K562 (cell line): Measurements from ENCODE around the gene HMBS. TPM values are rescaled to one million over a fixed set of nuclear protein-coding genes. Genes with fewer than 3 reads are reported as not detected.
A peak's percentile ranks its signal among the peaks of the same experiment; 100 is the strongest.

Experiments used
- BHLHE40 ChIP-seq: IDR thresholded peaks from 2 replicates; pipeline ENCODE4 v1.6.1; 2011; ENCODE audit warnings: low read length, improper control_type of control experiment
- NR2F6 ChIP-seq: fragments of 450-650 bp; formaldehyde crosslinking; IDR thresholded peaks from 2 replicates; pipeline ENCODE4 v1.4.0; 2020; ENCODE audit warnings: mild to moderate bottlenecking
- polyA plus RNA-seq, 8 experiments: library from polyadenylated mRNA; depleted of rRNA in 4 of 8; stranded (reverse) in 5 of 8; unstranded in 3 of 8; fragments of >200 nt; fragmentation: Nextera tagmentation in 2 of 8; fragmentation: Illumina TruSeq in 1 of 8; extraction: Ambion mirVana in 2 of 8; extraction: Trizol in 1 of 8; gene quantifications; 2 replicates each; pipeline versions ENCODE4 v1.2.1 to v1.2.3, GENCODE V29; 2011 to 2014; ENCODE audit warnings: inconsistent platforms in 1 of 8, missing spikeins in 1 of 8
- total RNA-seq, 7 experiments: library from RNA; depleted of rRNA in 6 of 7; stranded (reverse); fragments of >200 nt in 6 of 7; fragmentation: Illumina TruSeq in 2 of 7; extraction: Trizol in 2 of 7; gene quantifications; 2 replicates each; pipeline versions ENCODE4 v1.2.1 to v1.2.3, GENCODE V29; 2011 to 2021; ENCODE audit warnings: low replicate concordance in 1 of 7
- TF ChIP-seq, protein P1 (sequence below), 2 experiments: fragments of 450-650 bp; formaldehyde crosslinking in 1 of 2; IDR thresholded peaks; 2 replicates each; pipeline versions ENCODE4 v1.4.0 to v1.6.1; 2014 to 2020; ENCODE audit warnings: mild to moderate bottlenecking in 2 of 2, borderline replicate concordance in 1 of 2, low read depth in 1 of 2
- TF ChIP-seq, protein P2 (sequence below): fragments of 450-650 bp; formaldehyde crosslinking; IDR thresholded peaks from 2 replicates; pipeline ENCODE4 v1.4.0; 2020; ENCODE audit warnings: mild to moderate bottlenecking, moderate library complexity
- TF ChIP-seq, protein P3 (sequence below): fragments of 250-450 bp; sonication (Bioruptor Pico); IDR thresholded peaks from 2 replicates; pipeline ENCODE4 v1.8.0; 2022; ENCODE audit warnings: moderate library complexity, mild to moderate bottlenecking, inconsistent platforms

The HMBS gene
- total and polyA plus RNA-seq, 9 of the 15 experiments (the other 6 are each of a cell fraction or from before 2014, with no cell fraction given), result 56.9 to 385 (median 286) TPM

GRCh38 chr11:119103793-119104192 lies 19.1 kb downstream of the HMBS start (continued):
- TF ChIP-seq, protein P1, sequence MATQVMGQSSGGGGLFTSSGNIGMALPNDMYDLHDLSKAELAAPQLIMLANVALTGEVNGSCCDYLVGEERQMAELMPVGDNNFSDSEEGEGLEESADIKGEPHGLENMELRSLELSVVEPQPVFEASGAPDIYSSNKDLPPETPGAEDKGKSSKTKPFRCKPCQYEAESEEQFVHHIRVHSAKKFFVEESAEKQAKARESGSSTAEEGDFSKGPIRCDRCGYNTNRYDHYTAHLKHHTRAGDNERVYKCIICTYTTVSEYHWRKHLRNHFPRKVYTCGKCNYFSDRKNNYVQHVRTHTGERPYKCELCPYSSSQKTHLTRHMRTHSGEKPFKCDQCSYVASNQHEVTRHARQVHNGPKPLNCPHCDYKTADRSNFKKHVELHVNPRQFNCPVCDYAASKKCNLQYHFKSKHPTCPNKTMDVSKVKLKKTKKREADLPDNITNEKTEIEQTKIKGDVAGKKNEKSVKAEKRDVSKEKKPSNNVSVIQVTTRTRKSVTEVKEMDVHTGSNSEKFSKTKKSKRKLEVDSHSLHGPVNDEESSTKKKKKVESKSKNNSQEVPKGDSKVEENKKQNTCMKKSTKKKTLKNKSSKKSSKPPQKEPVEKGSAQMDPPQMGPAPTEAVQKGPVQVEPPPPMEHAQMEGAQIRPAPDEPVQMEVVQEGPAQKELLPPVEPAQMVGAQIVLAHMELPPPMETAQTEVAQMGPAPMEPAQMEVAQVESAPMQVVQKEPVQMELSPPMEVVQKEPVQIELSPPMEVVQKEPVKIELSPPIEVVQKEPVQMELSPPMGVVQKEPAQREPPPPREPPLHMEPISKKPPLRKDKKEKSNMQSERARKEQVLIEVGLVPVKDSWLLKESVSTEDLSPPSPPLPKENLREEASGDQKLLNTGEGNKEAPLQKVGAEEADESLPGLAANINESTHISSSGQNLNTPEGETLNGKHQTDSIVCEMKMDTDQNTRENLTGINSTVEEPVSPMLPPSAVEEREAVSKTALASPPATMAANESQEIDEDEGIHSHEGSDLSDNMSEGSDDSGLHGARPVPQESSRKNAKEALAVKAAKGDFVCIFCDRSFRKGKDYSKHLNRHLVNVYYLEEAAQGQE (IDR thresholded peaks at IDR 0.05; ENCODE audit: borderline replicate concordance), result peak; percentile 74; the same call in 1 of the 2 replicates
- TF ChIP-seq, protein P1 (CRISPR knock-in tag; IDR thresholded peaks at IDR 0.05; ENCODE audit: low read depth), result no peak
- TF ChIP-seq, protein P2, sequence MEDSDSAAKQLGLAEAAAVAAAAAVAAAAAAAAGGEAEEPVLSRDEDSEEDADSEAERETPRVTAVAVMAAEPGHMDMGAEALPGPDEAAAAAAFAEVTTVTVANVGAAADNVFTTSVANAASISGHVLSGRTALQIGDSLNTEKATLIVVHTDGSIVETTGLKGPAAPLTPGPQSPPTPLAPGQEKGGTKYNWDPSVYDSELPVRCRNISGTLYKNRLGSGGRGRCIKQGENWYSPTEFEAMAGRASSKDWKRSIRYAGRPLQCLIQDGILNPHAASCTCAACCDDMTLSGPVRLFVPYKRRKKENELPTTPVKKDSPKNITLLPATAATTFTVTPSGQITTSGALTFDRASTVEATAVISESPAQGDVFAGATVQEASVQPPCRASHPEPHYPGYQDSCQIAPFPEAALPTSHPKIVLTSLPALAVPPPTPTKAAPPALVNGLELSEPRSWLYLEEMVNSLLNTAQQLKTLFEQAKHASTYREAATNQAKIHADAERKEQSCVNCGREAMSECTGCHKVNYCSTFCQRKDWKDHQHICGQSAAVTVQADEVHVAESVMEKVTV (CRISPR knock-in tag), result peak; percentile 39; the same call in 1 of the 2 replicates
- TF ChIP-seq, protein P3, sequence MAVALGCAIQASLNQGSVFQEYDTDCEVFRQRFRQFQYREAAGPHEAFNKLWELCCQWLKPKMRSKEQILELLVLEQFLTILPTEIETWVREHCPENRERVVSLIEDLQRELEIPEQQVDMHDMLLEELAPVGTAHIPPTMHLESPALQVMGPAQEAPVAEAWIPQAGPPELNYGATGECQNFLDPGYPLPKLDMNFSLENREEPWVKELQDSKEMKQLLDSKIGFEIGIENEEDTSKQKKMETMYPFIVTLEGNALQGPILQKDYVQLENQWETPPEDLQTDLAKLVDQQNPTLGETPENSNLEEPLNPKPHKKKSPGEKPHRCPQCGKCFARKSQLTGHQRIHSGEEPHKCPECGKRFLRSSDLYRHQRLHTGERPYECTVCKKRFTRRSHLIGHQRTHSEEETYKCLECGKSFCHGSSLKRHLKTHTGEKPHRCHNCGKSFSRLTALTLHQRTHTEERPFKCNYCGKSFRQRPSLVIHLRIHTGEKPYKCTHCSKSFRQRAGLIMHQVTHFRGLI (CRISPR knock-in tag), result no peak
- TF ChIP-seq BHLHE40 (peak; percentile 28; the same call in 1 of the 2 replicates), NR2F6 (CRISPR knock-in tag) (no peak)
